Loucy (cell line): ENCODE measurements around the gene NKX2-4.
"Not testable (repeated sequence)": the region's sequence is repeated elsewhere in the genome, so short reads cannot be mapped to it uniquely, and the experiment has no call there.

Experiments
- CTCF ChIP-seq: fragments of 200-600 bp; sonication (generic); conservative IDR thresholded peaks from 2 replicates; pipeline ENCODE4 v1.5.1; 2014; ENCODE audit warnings: mild to moderate bottlenecking, antibody characterized with exemption, low read length
- EZH2phosphoT487 ChIP-seq: fragments of 200-600 bp; IDR thresholded peaks from 2 replicates; pipeline ENCODE4 v1.6.1; 2018; ENCODE audit warnings: antibody characterized with exemption, mild to moderate bottlenecking, moderate library complexity, borderline replicate concordance

DNA sequence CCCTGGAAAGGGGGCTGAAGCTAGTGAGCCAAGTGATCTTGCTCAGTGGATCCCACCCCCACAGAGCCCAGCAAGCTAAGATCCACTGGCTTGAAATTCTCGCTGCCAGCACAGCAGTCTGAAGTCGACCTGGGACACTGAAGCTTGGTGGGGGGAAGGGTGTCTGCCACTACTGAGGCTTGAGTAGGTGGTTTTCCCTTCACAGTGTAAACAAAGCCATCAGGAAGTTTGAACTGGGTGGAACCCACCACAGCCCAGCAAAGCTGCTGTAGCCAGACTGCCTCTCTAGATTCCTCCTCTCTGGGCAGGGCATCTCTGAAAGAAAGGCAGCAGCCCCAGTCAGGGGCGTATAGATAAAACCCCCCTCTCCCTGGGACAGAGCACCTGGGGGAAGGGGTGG lies 16.7 kb upstream of the NKX2-4 start:
- not testable (repeated sequence) for TF ChIP-seq CTCF, EZH2phosphoT487
